Measurements from ENCODE around the gene PRKG2. TPM values are rescaled to one million over a fixed set of nuclear protein-coding genes. Genes with fewer than 3 reads are reported as not detected.
A peak's percentile ranks its signal among the peaks of the same experiment; 100 is the strongest.

PRKG2 gene
- total and polyA plus RNA-seq, 2 donors: 0.84 to 3.0 TPM

DNA sequence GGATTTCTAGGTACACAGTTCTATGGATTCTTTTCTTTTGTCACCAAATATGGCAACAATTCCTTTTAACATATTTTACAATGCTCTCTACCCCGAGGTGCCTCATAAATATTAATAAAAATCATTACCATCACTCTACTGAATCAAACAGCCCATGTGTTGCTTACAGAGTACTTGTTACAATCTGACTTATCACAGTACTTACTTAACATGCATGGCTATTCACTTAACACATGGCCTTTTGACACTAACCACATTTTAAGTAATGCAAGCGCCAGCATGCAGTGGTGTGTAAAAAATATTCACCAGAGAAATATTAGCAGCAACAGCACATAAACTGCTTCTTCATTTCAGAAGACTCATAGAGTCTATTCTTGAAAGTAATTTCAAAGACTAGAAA lies 119.6 kb downstream of the PRKG2 start:
- Histone ChIP-seq H3K4me1 (ENCODE audit: control insufficient read depth in 2 of 2, insufficient read depth in 2 of 2, low read length in 2 of 2) (no peaks in the 10 kb centered on the region), H3K4me3 (ENCODE audit: low read length in 2 of 2) (no peak overlapping the region), H3K27me3 (ENCODE audit: control insufficient read depth in 2 of 2, insufficient read depth in 1 of 2, low read length in 1 of 2) (no peaks in the 10 kb centered on the region), H3K9me3 (ENCODE audit: control insufficient read depth in 2 of 2, insufficient read depth in 1 of 2, low read length in 1 of 2) (no peaks in the 10 kb centered on the region), H3K27ac (ENCODE audit: low read depth in 1 of 2, low read length in 1 of 2) (no peak overlapping the region), H3K36me3 (ENCODE audit: control insufficient read depth in 2 of 2, insufficient read depth in 2 of 2, low read length in 1 of 2) (no peaks in the 10 kb centered on the region)
- no peak for DNase-seq (ENCODE audit: low read depth in 6 of 9, low spot score in 9 of 9)
- 87% methylated on average over 2 of the region's 2 CpGs for WGBS

DNA sequence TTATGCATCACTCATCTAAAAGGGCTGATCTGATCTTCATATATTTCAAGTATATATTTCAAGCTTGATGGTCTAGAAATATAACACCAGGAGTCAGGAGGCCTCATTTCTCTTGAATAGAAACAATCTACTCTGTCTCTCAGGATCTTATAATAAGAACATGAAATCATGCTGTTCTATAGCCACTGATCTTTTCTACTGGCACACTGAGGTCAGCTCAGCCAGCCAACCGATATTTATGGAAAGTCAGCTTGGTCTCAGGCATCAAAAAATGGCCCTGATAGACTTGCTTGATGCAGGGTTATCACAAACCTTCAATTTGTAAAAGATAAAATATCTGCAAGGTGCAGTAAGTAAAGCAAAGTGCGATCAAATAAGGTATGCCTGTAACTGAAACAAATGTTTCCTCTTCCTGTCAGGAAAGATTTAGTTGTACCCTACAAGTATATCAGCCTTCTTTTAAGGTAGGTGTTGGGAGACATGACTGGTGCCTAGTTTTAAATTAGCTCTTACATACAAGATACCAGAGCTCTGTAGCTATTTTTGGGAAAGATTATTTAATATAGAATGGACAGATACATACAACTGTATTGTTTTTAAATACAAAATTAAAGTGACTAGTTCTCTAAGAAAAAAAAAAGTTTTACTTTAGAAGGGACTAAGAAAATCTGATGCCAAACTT lies 121.2 kb downstream of the PRKG2 start:
- Histone ChIP-seq H3K4me3 (ENCODE audit: low read length in 2 of 2) (no peak overlapping the region), H3K27me3 (ENCODE audit: control insufficient read depth in 2 of 2, insufficient read depth in 1 of 2, low read length in 1 of 2) (no peaks in the 10 kb centered on the region), H3K27ac (ENCODE audit: low read depth in 1 of 2, low read length in 1 of 2) (no peak overlapping the region), H3K4me1 (ENCODE audit: control insufficient read depth in 2 of 2, insufficient read depth in 2 of 2, low read length in 2 of 2) (no peaks in the 10 kb centered on the region), H3K9me3 (ENCODE audit: control insufficient read depth in 2 of 2, insufficient read depth in 1 of 2, low read length in 1 of 2) (no peaks in the 10 kb centered on the region), H3K36me3 (ENCODE audit: control insufficient read depth in 2 of 2, insufficient read depth in 2 of 2, low read length in 1 of 2) (no peaks in the 10 kb centered on the region)
- WGBS: 84% methylated on average over 2 of the region's 2 CpGs
- no peak for DNase-seq (ENCODE audit: low read depth in 6 of 9, low spot score in 9 of 9)

DNA sequence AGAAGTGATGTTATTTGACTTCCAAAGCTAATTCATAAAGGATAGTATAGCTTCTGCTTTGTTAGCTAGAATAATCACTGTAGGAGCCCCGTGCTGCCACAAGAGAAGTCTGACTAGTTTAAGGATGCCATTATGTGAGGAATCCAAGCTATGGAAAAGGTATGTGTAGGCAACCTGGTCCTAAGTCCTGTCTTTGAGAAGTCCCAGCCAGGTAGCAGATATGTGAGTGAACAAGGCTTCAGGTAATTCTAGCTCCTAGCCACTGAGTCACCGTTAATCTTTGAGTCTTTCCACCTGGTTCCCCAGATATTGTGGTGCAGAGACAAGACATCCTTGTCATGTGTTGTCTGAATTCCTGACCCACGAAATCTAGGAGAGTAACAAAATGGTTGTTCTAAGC lies 129.0 kb downstream of the PRKG2 start:
- Histone ChIP-seq H3K4me3 (ENCODE audit: low read length in 2 of 2) (no peak overlapping the region), H3K4me1 (ENCODE audit: control insufficient read depth in 2 of 2, insufficient read depth in 2 of 2, low read length in 2 of 2) (no peaks in the 10 kb centered on the region), H3K36me3 (ENCODE audit: control insufficient read depth in 2 of 2, insufficient read depth in 2 of 2, low read length in 1 of 2) (no peaks in the 10 kb centered on the region), H3K27me3 (ENCODE audit: control insufficient read depth in 2 of 2, insufficient read depth in 1 of 2, low read length in 1 of 2) (no peaks in the 10 kb centered on the region), H3K27ac (ENCODE audit: low read depth in 1 of 2, low read length in 1 of 2) (no peak overlapping the region), H3K9me3 (ENCODE audit: control insufficient read depth in 2 of 2, insufficient read depth in 1 of 2, low read length in 1 of 2) (no peaks in the 10 kb centered on the region)
- WGBS: 90% methylated on average over 3 of the region's 3 CpGs
- DNase-seq (ENCODE audit: low read depth in 6 of 9, low spot score in 9 of 9): no peak

GRCh38 chr4:81085291-81085690 lies 129.7 kb downstream of the PRKG2 start:
- Histone ChIP-seq H3K4me1 (ENCODE audit: control insufficient read depth in 2 of 2, insufficient read depth in 2 of 2, low read length in 2 of 2) (no peaks in the 10 kb centered on the region), H3K27ac (ENCODE audit: low read depth in 1 of 2, low read length in 1 of 2) (no peak overlapping the region), H3K9me3 (ENCODE audit: control insufficient read depth in 2 of 2, insufficient read depth in 1 of 2, low read length in 1 of 2) (no peaks in the 10 kb centered on the region), H3K36me3 (ENCODE audit: control insufficient read depth in 2 of 2, insufficient read depth in 2 of 2, low read length in 1 of 2) (no peaks in the 10 kb centered on the region), H3K4me3 (ENCODE audit: low read length in 2 of 2) (no peak overlapping the region), H3K27me3 (ENCODE audit: control insufficient read depth in 2 of 2, insufficient read depth in 1 of 2, low read length in 1 of 2) (no peaks in the 10 kb centered on the region)
- 86% methylated on average over 3 of the region's 3 CpGs for WGBS
- no peak for DNase-seq (ENCODE audit: low read depth in 6 of 9, low spot score in 9 of 9)

DNA sequence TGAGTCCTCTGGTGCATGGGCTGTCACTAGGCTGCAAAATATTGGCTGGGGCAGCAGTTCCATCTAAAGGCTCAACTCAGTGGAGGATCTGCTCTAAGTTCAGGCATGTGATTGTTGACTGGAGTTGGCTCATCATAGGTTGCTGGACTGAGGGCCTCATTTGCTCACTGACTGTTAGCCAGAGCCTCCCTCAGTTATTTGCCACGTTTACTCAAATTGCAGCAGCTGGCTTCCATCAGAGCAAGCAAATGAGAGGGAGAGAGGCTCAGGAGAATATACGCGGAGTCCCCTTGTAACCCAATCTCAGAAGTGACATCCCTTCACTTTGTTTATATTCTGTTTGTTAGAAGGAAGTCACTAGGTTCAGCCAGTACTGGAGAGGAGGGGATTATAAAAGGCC lies 130.4 kb downstream of the PRKG2 start:
- Histone ChIP-seq H3K27me3 (ENCODE audit: control insufficient read depth in 2 of 2, insufficient read depth in 1 of 2, low read length in 1 of 2) (no peaks in the 10 kb centered on the region), H3K4me1 (ENCODE audit: control insufficient read depth in 2 of 2, insufficient read depth in 2 of 2, low read length in 2 of 2) (no peaks in the 10 kb centered on the region), H3K27ac (ENCODE audit: low read depth in 1 of 2, low read length in 1 of 2) (no peak overlapping the region), H3K4me3 (ENCODE audit: low read length in 2 of 2) (no peak overlapping the region), H3K9me3 (ENCODE audit: control insufficient read depth in 2 of 2, insufficient read depth in 1 of 2, low read length in 1 of 2) (no peaks in the 10 kb centered on the region), H3K36me3 (ENCODE audit: control insufficient read depth in 2 of 2, insufficient read depth in 2 of 2, low read length in 1 of 2) (no peaks in the 10 kb centered on the region)
- WGBS: 92% methylated on average over 3 of the region's 3 CpGs
- no peak for DNase-seq (ENCODE audit: low read depth in 6 of 9, low spot score in 9 of 9)

- no peaks in the 10 kb centered on the region for H3K36me3 ChIP-seq (ENCODE audit: control insufficient read depth in 2 of 2, insufficient read depth in 2 of 2, low read length in 1 of 2)
- no peak overlapping the region for H3K4me3 ChIP-seq (ENCODE audit: low read length in 2 of 2)
- H3K4me1 ChIP-seq (ENCODE audit: control insufficient read depth in 2 of 2, insufficient read depth in 2 of 2, low read length in 2 of 2): no peaks in the 10 kb centered on the region
- DNase-seq (ENCODE audit: low read depth in 6 of 9, low spot score in 9 of 9): no peak
- no peaks in the 10 kb centered on the region for H3K9me3 ChIP-seq (ENCODE audit: control insufficient read depth in 2 of 2, insufficient read depth in 1 of 2, low read length in 1 of 2)
- no peak overlapping the region for H3K27ac ChIP-seq (ENCODE audit: low read depth in 1 of 2, low read length in 1 of 2)
- no peaks in the 10 kb centered on the region for H3K27me3 ChIP-seq (ENCODE audit: control insufficient read depth in 2 of 2, insufficient read depth in 1 of 2, low read length in 1 of 2)
Observed at GRCh38 chr4:81084029-81084428, 131.0 kb downstream of the PRKG2 start.

GRCh38 chr4:81081156-81081555 lies 133.9 kb downstream of the PRKG2 start:
- H3K27me3 ChIP-seq (ENCODE audit: control insufficient read depth in 2 of 2, insufficient read depth in 1 of 2, low read length in 1 of 2): no peaks in the 10 kb centered on the region
- H3K27ac ChIP-seq (ENCODE audit: low read depth in 1 of 2, low read length in 1 of 2): no peak overlapping the region
- DNase-seq (ENCODE audit: low read depth in 6 of 9, low spot score in 9 of 9): no peak
- WGBS: 89% methylated on average over 5 of the region's 5 CpGs
- H3K4me1 ChIP-seq (ENCODE audit: control insufficient read depth in 2 of 2, insufficient read depth in 2 of 2, low read length in 2 of 2): no peaks in the 10 kb centered on the region
- no peak overlapping the region for H3K4me3 ChIP-seq (ENCODE audit: low read length in 2 of 2)
- H3K36me3 ChIP-seq (ENCODE audit: control insufficient read depth in 2 of 2, insufficient read depth in 2 of 2, low read length in 1 of 2): no peaks in the 10 kb centered on the region
- no peaks in the 10 kb centered on the region for H3K9me3 ChIP-seq (ENCODE audit: control insufficient read depth in 2 of 2, insufficient read depth in 1 of 2, low read length in 1 of 2)

DNA sequence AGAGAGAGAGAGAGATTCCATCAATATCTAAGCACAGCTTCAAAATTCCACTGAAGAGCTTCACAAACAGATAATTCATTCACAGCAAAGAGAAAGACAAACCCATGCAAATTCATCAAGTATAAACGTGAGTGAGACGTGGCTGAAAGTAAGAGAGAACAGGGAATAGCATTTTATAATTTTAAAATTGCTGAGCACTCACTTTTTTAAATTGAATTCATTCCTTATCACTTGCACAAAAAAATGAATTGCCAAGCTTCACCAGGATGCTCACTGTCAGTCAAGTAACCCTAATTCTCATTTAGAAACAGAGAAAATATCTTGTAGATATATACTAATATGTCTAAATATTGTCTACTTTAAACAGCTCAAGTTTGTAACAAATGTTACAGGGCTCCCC lies 144.0 kb downstream of the PRKG2 start:
- 88% methylated on average over 2 of the region's 2 CpGs for WGBS
- no peaks in the 10 kb centered on the region for H3K36me3 ChIP-seq (ENCODE audit: control insufficient read depth in 2 of 2, insufficient read depth in 2 of 2, low read length in 1 of 2)
- no peaks in the 10 kb centered on the region for H3K4me1 ChIP-seq (ENCODE audit: control insufficient read depth in 2 of 2, insufficient read depth in 2 of 2, low read length in 2 of 2)
- no peaks in the 10 kb centered on the region for H3K27me3 ChIP-seq (ENCODE audit: control insufficient read depth in 2 of 2, insufficient read depth in 1 of 2, low read length in 1 of 2)
- H3K27ac ChIP-seq (ENCODE audit: low read depth in 1 of 2, low read length in 1 of 2): no peak overlapping the region
- DNase-seq (ENCODE audit: low read depth in 6 of 9, low spot score in 9 of 9): no peak
- no peak overlapping the region for H3K4me3 ChIP-seq (ENCODE audit: low read length in 2 of 2)
- no peaks in the 10 kb centered on the region for H3K9me3 ChIP-seq (ENCODE audit: control insufficient read depth in 2 of 2, insufficient read depth in 1 of 2, low read length in 1 of 2)

GRCh38 chr4:81069706-81070331 lies 145.2 kb downstream of the PRKG2 start:
- H3K9me3 ChIP-seq (ENCODE audit: control insufficient read depth in 2 of 2, insufficient read depth in 1 of 2, low read length in 1 of 2): no peaks in the 10 kb centered on the region
- peak; percentile 30 to 86 (median 59) for DNase-seq (ENCODE audit: low read depth in 6 of 9, low spot score in 9 of 9)
- H3K4me3 ChIP-seq (ENCODE audit: low read length in 2 of 2): no peak overlapping the region
- no peak overlapping the region for H3K27ac ChIP-seq (ENCODE audit: low read depth in 1 of 2, low read length in 1 of 2)
- no peaks in the 10 kb centered on the region for H3K4me1 ChIP-seq (ENCODE audit: control insufficient read depth in 2 of 2, insufficient read depth in 2 of 2, low read length in 2 of 2)
- no peaks in the 10 kb centered on the region for H3K27me3 ChIP-seq (ENCODE audit: control insufficient read depth in 2 of 2, insufficient read depth in 1 of 2, low read length in 1 of 2)
- WGBS: 12% methylated on average over 6 of the region's 6 CpGs
- H3K36me3 ChIP-seq (ENCODE audit: control insufficient read depth in 2 of 2, insufficient read depth in 2 of 2, low read length in 1 of 2): no peaks in the 10 kb centered on the region
